K562 (cell line): ENCODE results near the gene LY6G6C. TPM values are rescaled to one million over a fixed set of nuclear protein-coding genes. Genes with fewer than 3 reads are reported as not detected.

Experiments
- ARID1B ChIP-seq: fragments of 450-650 bp; IDR thresholded peaks from 2 replicates; pipeline ENCODE4 v1.6.1; 2016; ENCODE audit warnings: antibody characterized with exemption, mild to moderate bottlenecking, inconsistent platforms
- ATF1 ChIP-seq, 2 experiments: fragments of 450-650 bp in 1 of 2; IDR thresholded peaks; 2 replicates each; pipeline ENCODE4 v1.6.1; 2016; ENCODE audit warnings: missing compliant biosample characterization in 1 of 2, missing genetic modification characterization in 1 of 2
- CREBBP ChIP-seq: IDR thresholded peaks from one replicate; pipeline ENCODE4 v1.6.1; 2012; ENCODE audit warnings: low read depth, mild to moderate bottlenecking, control low read depth, inconsistent platforms, low read length
- CTBP1 ChIP-seq: fragments of 450-650 bp; IDR thresholded peaks from 2 replicates; pipeline ENCODE4 v1.6.1; 2016; ENCODE audit warnings: borderline replicate concordance
- ETS1 ChIP-seq: conservative IDR thresholded peaks from 2 replicates; pipeline ENCODE4 v1.6.1; 2011; ENCODE audit warnings: low read depth, mild to moderate bottlenecking, low read length; ENCODE audit not compliant: control insufficient read depth
- EZH2 ChIP-seq: IDR thresholded peaks from 2 replicates; pipeline ENCODE4 v1.6.1; 2012; ENCODE audit warnings: low read depth, mild to moderate bottlenecking, inconsistent platforms, low read length, borderline replicate concordance
- FOXA1 ChIP-seq: fragments of 450-650 bp; IDR thresholded peaks from 2 replicates; pipeline ENCODE4 v1.6.1; 2016; ENCODE audit warnings: mild to moderate bottlenecking, borderline replicate concordance
- FOXK2 ChIP-seq, 2 experiments: fragments of 450-650 bp; IDR thresholded peaks in 1 of 2; conservative IDR thresholded peaks in 1 of 2; 2 replicates each; pipeline ENCODE4 v1.6.1; 2016; ENCODE audit warnings: low read depth in 2 of 2, mild to moderate bottlenecking in 1 of 2
- JUND ChIP-seq, 2 experiments: IDR thresholded peaks; 2 replicates in 1 of 2; 3 replicates in 1 of 2; pipeline ENCODE4 v1.6.1; 2011; ENCODE audit warnings: borderline replicate concordance in 2 of 2, low read depth in 2 of 2, low read length in 2 of 2, improper control_type of control experiment in 1 of 2, missing biosample characterization in 1 of 2, missing genetic modification characterization in 1 of 2, missing genetic modification reagents in 1 of 2
- KAT2B ChIP-seq: IDR thresholded peaks from one replicate; pipeline ENCODE4 v1.6.1; 2012; ENCODE audit warnings: low read depth, mild to moderate bottlenecking, control low read depth, inconsistent platforms, low read length, moderate library complexity
- KDM5B ChIP-seq: fragments of 200-600 bp; sonication (generic); IDR thresholded peaks from 2 replicates; pipeline ENCODE4 v1.6.1; 2012; ENCODE audit warnings: low read depth, mild to moderate bottlenecking, moderate library complexity, low read length, control low read depth, inconsistent platforms; ENCODE audit not compliant: insufficient replicate concordance
- KHSRP ChIP-seq: fragments of 450-650 bp; IDR thresholded peaks from 2 replicates; pipeline ENCODE4 v1.6.1; 2017
- LARP7 ChIP-seq: fragments of 450-650 bp; IDR thresholded peaks from 2 replicates; pipeline ENCODE4 v1.6.1; 2016
- MBD2 ChIP-seq: sonication (generic); IDR thresholded peaks from 2 replicates; pipeline ENCODE4 v1.6.1; 2016; ENCODE audit warnings: low read depth, borderline replicate concordance
- MIER1 ChIP-seq: fragments of 450-650 bp; IDR thresholded peaks from 2 replicates; pipeline ENCODE4 v1.6.1; 2016; ENCODE audit warnings: antibody characterized with exemption, mild to moderate bottlenecking, low read depth
- MYNN ChIP-seq, 2 experiments: sonication (generic); formaldehyde crosslinking in 1 of 2; IDR thresholded peaks; 2 replicates each; pipeline versions ENCODE4 v1.5.0 to v1.6.1; 2016 to 2020; ENCODE audit warnings: antibody characterized with exemption in 1 of 2, missing genetic modification reagents in 1 of 2
- NR2F6 ChIP-seq: fragments of 450-650 bp; formaldehyde crosslinking; IDR thresholded peaks from 2 replicates; pipeline ENCODE4 v1.4.0; 2020; ENCODE audit warnings: mild to moderate bottlenecking
- NR3C1 ChIP-seq: sonication (generic); formaldehyde crosslinking; IDR thresholded peaks from 2 replicates; pipeline ENCODE4 v1.8.1; 2022; ENCODE audit warnings: missing genetic modification reagents
- PHB ChIP-seq: fragments of 250-450 bp; sonication (Bioruptor Pico); IDR thresholded peaks from 2 replicates; pipeline ENCODE4 v1.5.0; 2021
- PURB ChIP-seq: sonication (generic); formaldehyde crosslinking; IDR thresholded peaks from 2 replicates; pipeline ENCODE4 v1.9.0; 2021; ENCODE audit warnings: low read depth, mild to moderate bottlenecking, missing genetic modification reagents
- SMAD2 ChIP-seq: fragments of 150-350 bp; IDR thresholded peaks from 2 replicates; pipeline ENCODE4 v1.6.1; 2014; ENCODE audit warnings: low read depth, mild to moderate bottlenecking, low read length
- SREBF1 ChIP-seq: fragments of 150-350 bp; IDR thresholded peaks from 2 replicates; pipeline ENCODE4 v1.6.1; 2014; ENCODE audit warnings: antibody characterized with exemption, low read depth, low read length, borderline replicate concordance
- TBP ChIP-seq: optimal IDR thresholded peaks from 2 replicates; pipeline ENCODE3; 2011; ENCODE audit warnings: low read depth, low read length, improper control_type of control experiment
- ZHX1 ChIP-seq: fragments of 150-350 bp; conservative IDR thresholded peaks from 2 replicates; pipeline ENCODE4 v1.6.1; 2014; ENCODE audit warnings: low read length
- ZNF57 ChIP-seq: fragments of 450-650 bp; formaldehyde crosslinking; IDR thresholded peaks from 2 replicates; pipeline ENCODE4 v1.4.0; 2020; ENCODE audit warnings: mild to moderate bottlenecking, moderate library complexity
- polyA plus RNA-seq, 8 experiments: library from polyadenylated mRNA; depleted of rRNA in 4 of 8; stranded (reverse) in 5 of 8; unstranded in 3 of 8; fragments of >200 nt; fragmentation: Nextera tagmentation in 2 of 8; fragmentation: Illumina TruSeq in 1 of 8; extraction: Ambion mirVana in 2 of 8; extraction: Trizol in 1 of 8; gene quantifications; 2 replicates each; pipeline versions ENCODE4 v1.2.1 to v1.2.3, GENCODE V29; 2011 to 2014; ENCODE audit warnings: inconsistent platforms in 1 of 8, missing spikeins in 1 of 8
- total RNA-seq, 7 experiments: library from RNA; depleted of rRNA in 6 of 7; stranded (reverse); fragments of >200 nt in 6 of 7; fragmentation: Illumina TruSeq in 2 of 7; extraction: Trizol in 2 of 7; gene quantifications; 2 replicates each; pipeline versions ENCODE4 v1.2.1 to v1.2.3, GENCODE V29; 2011 to 2021; ENCODE audit warnings: low replicate concordance in 1 of 7

LY6G6C gene
- total and polyA plus RNA-seq, 9 of the 15 experiments (the other 6 are each of a cell fraction or from before 2014, with no cell fraction given) = 0.06 to 0.20 TPM; not detected in 7

GRCh38 chr6:31680226-31681134 lies 41.1 kb downstream of the LY6G6C start, which contains the start of gene LY6G5C (continued):
- TF ChIP-seq NR3C1 (CRISPR knock-in tag) (no peak), SREBF1 (no peak), PHB (CRISPR knock-in tag) (no peak), ATF1 (CRISPR knock-in tag; IDR thresholded peaks at IDR 0.05) (no peak), ATF1 (tag; IDR thresholded peaks at IDR 0.05) (peak; percentile 27; the same call in 1 of the 2 replicates), KHSRP (no peak), MIER1 (no peak), KAT2B (no peak), ETS1 (no peak), CREBBP (no peak), CTBP1 (0 out of 2 replicates have a peak, but pooled peaks have one; percentile 51), LARP7 (no peak), MYNN (IDR thresholded peaks at IDR 0.05) (no peak), MYNN (CRISPR knock-in tag; IDR thresholded peaks at IDR 0.05) (no peak; the same call in 1 of the 2 replicates), TBP (peak; percentile 32), JUND (IDR thresholded peaks at IDR 0.05; ENCODE audit: borderline replicate concordance, low read depth, low read length) (peak; percentile 71), JUND (tag; IDR thresholded peaks at IDR 0.05; ENCODE audit: borderline replicate concordance, low read depth, low read length) (no peak; the same call in 2 of the 3 replicates), EZH2 (no peak), NR2F6 (CRISPR knock-in tag) (no peak), ARID1B (0 out of 2 replicates have a peak, but pooled peaks have one; percentile 7), PURB (no peak), SMAD2 (no peak), KDM5B (no peak), FOXA1 (no peak), MBD2 (no peak; the same call in 1 of the 2 replicates), ZNF57 (CRISPR knock-in tag) (no peak), ZHX1 (no peak), FOXK2 (conservative IDR thresholded peaks at IDR 0.05 in 1 of 2, IDR thresholded peaks at IDR 0.05 in 1 of 2; ENCODE audit: low read depth in 2 of 2) (no peak)
